HG03103 (cell line): Measurements from ENCODE around the gene MRPL38.
A peak's percentile ranks its signal among the peaks of the same experiment; 100 is the strongest.

Source experiments
- ATAC-seq: cut with Tn5 transposase; IDR thresholded peaks from one replicate; pipeline ENCODE4 v1.9.1; 2021; ENCODE audit warnings: low read depth; ENCODE audit not compliant: unreplicated experiment

Gene MRPL38

GRCh38 chr17:75904749-75905521, at the start of gene MRPL38:
Gene MRPL38, minus strand, starts transcription at chr17:75904884. Its CDS starts 9 bp downstream, at chr17:75904875.
- ATAC-seq: peak; percentile 97

- ATAC-seq: no peak
Observed at GRCh38 chr17:75950855-75951554, 46.3 kb upstream of the MRPL38 start.

GRCh38 chr17:75950421-75950820, 45.7 kb upstream of the MRPL38 start:
- ATAC-seq: no peak

GRCh38 chr17:75945211-75945610, 40.5 kb upstream of the MRPL38 start:
- ATAC-seq: no peak

GRCh38 chr17:75943491-75943890, 38.8 kb upstream of the MRPL38 start:
- ATAC-seq: no peak

GRCh38 chr17:75942473-75942872, 37.8 kb upstream of the MRPL38 start:
- ATAC-seq: no peak

GRCh38 chr17:75941442-75941819, 36.7 kb upstream of the MRPL38 start:
- ATAC-seq: no peak

GRCh38 chr17:75940727-75941441, 36.2 kb upstream of the MRPL38 start, which contains the start of gene FBF1:
Gene FBF1, minus strand, starts transcription at chr17:75941042. Its CDS starts 2,893 bp downstream, at chr17:75938149.
- ATAC-seq: no peak

- no peak for ATAC-seq
Observed at GRCh38 chr17:75937652-75938051, 33.0 kb upstream of the MRPL38 start.

GRCh38 chr17:75933808-75934207, 29.1 kb upstream of the MRPL38 start:
- no peak for ATAC-seq

GRCh38 chr17:75932852-75933251, 28.2 kb upstream of the MRPL38 start:
- ATAC-seq: no peak

- no peak for ATAC-seq
Observed at GRCh38 chr17:75931062-75931461, 26.4 kb upstream of the MRPL38 start.

GRCh38 chr17:75927286-75927922, 22.7 kb upstream of the MRPL38 start:
- ATAC-seq: no peak

GRCh38 chr17:75926456-75926855, 21.8 kb upstream of the MRPL38 start:
- no peak for ATAC-seq

- no peak for ATAC-seq
Observed at GRCh38 chr17:75925912-75926311, 21.2 kb upstream of the MRPL38 start.

GRCh38 chr17:75925103-75925502, 20.4 kb upstream of the MRPL38 start:
- no peak for ATAC-seq

- ATAC-seq: no peak
Observed at GRCh38 chr17:75922963-75923874, 18.5 kb upstream of the MRPL38 start.

GRCh38 chr17:75922173-75922961, 17.7 kb upstream of the MRPL38 start:
- no peak for ATAC-seq

- ATAC-seq: no peak
Observed at GRCh38 chr17:75921596-75921995, 16.9 kb upstream of the MRPL38 start.
